ENCODE results near the gene SPC24. TPM values are rescaled to one million over a fixed set of nuclear protein-coding genes. Genes with fewer than 3 reads are reported as not detected.

The SPC24 gene
- total RNA-seq, 1 experiment from 2014 or later, result 44.8 TPM

GRCh38 chr19:11192957-11193939 is 37.7 kb upstream of the SPC24 start:
- no peak overlapping the region for H3K4me3 Mint-ChIP-seq (ENCODE audit: unreplicated experiment)
- H3K9me3 ChIP-seq, result no peaks in the 10 kb centered on the region
- no peaks in the 10 kb centered on the region for H3K27me3 Mint-ChIP-seq (ENCODE audit: insufficient read depth, unreplicated experiment)
- no peaks in the 10 kb centered on the region for H3K36me3 ChIP-seq (ENCODE audit: control insufficient read depth, insufficient read depth, low read length)
- DNase-seq, result no peak
- no peaks in the 10 kb centered on the region for H3K9me3 Mint-ChIP-seq (ENCODE audit: unreplicated experiment)
- intact Hi-C loops (cut with micrococcal nuclease; ENCODE audit: unreplicated experiment), result no loop called here
- peaks cover 23% of the 10 kb centered on the region for H3K36me3 Mint-ChIP-seq (ENCODE audit: insufficient read depth, unreplicated experiment)
- no peak for TF ChIP-seq CTCF (IDR thresholded peaks at IDR 0.05; ENCODE audit: insufficient read depth in 1 of 2, low read depth in 1 of 2, low read length in 1 of 2, severe bottlenecking in 1 of 2, unreplicated experiment in 1 of 2)
- no peak overlapping the region for H3K27ac Mint-ChIP-seq (ENCODE audit: unreplicated experiment)
- H3K4me1 Mint-ChIP-seq (ENCODE audit: low read depth, unreplicated experiment), result no peaks in the 10 kb centered on the region
- H3K27me3 ChIP-seq (replicated peaks; ENCODE audit: control insufficient read depth, insufficient read depth, low read length), result no peaks in the 10 kb centered on the region
- no peak overlapping the region for H3K4me3 ChIP-seq (ENCODE audit: low read depth, low read length)
- ChIA-PET POLR2A (no interaction called here), CTCF (interaction anchor here (0.6 kb wide), 1 partner anchor 51 kb away, joined by 8 read pairs; no protein-coding TSS in a partner anchor)
- BruUV-seq (replicated peaks), result no TSS peak
- H3K4me1 ChIP-seq, result no peaks in the 10 kb centered on the region

GRCh38 chr19:11191934-11192333 is 36.4 kb upstream of the SPC24 start:
- H3K9me3 ChIP-seq, result no peaks in the 10 kb centered on the region
- CTCF ChIA-PET, result no interaction called here
- Mint-ChIP-seq H3K27me3 (ENCODE audit: insufficient read depth, unreplicated experiment) (no peaks in the 10 kb centered on the region), H3K4me1 (ENCODE audit: low read depth, unreplicated experiment) (no peaks in the 10 kb centered on the region), H3K9me3 (ENCODE audit: unreplicated experiment) (no peaks in the 10 kb centered on the region), H3K4me3 (ENCODE audit: unreplicated experiment) (no peak overlapping the region), H3K27ac (ENCODE audit: unreplicated experiment) (no peak overlapping the region), H3K36me3 (ENCODE audit: insufficient read depth, unreplicated experiment) (peaks cover 20% of the 10 kb centered on the region)
- intact Hi-C loops (cut with micrococcal nuclease; ENCODE audit: unreplicated experiment), result no loop called here
- DNase-seq, result no peak
- H3K36me3 ChIP-seq (ENCODE audit: control insufficient read depth, insufficient read depth, low read length), result no peaks in the 10 kb centered on the region
- H3K4me1 ChIP-seq, result no peaks in the 10 kb centered on the region
- no peak for TF ChIP-seq CTCF (IDR thresholded peaks at IDR 0.05; ENCODE audit: insufficient read depth in 1 of 2, low read depth in 1 of 2, low read length in 1 of 2, severe bottlenecking in 1 of 2, unreplicated experiment in 1 of 2)
- no peak overlapping the region for H3K4me3 ChIP-seq (ENCODE audit: low read depth, low read length)
- no peaks in the 10 kb centered on the region for H3K27me3 ChIP-seq (replicated peaks; ENCODE audit: control insufficient read depth, insufficient read depth, low read length)
- POLR2A ChIA-PET, result no interaction called here
- BruUV-seq (replicated peaks), result no TSS peak

GRCh38 chr19:11191273-11191755 is 35.7 kb upstream of the SPC24 start:
- H3K4me3 Mint-ChIP-seq (ENCODE audit: unreplicated experiment), result no peak overlapping the region

More at GRCh38 chr19:11191273-11191755, 35.7 kb upstream of the SPC24 start:
- H3K9me3 ChIP-seq, result no peaks in the 10 kb centered on the region
- Mint-ChIP-seq H3K27me3 (ENCODE audit: insufficient read depth, unreplicated experiment) (no peaks in the 10 kb centered on the region), H3K4me1 (ENCODE audit: low read depth, unreplicated experiment) (no peaks in the 10 kb centered on the region), H3K36me3 (ENCODE audit: insufficient read depth, unreplicated experiment) (peaks cover 20% of the 10 kb centered on the region), H3K27ac (ENCODE audit: unreplicated experiment) (no peak overlapping the region), H3K9me3 (ENCODE audit: unreplicated experiment) (no peaks in the 10 kb centered on the region)
- CTCF ChIA-PET, result no interaction called here
- H3K27me3 ChIP-seq (replicated peaks; ENCODE audit: control insufficient read depth, insufficient read depth, low read length), result no peaks in the 10 kb centered on the region
- no peaks in the 10 kb centered on the region for H3K36me3 ChIP-seq (ENCODE audit: control insufficient read depth, insufficient read depth, low read length)
- TF ChIP-seq CTCF (IDR thresholded peaks at IDR 0.05; ENCODE audit: insufficient read depth in 1 of 2, low read depth in 1 of 2, low read length in 1 of 2, severe bottlenecking in 1 of 2, unreplicated experiment in 1 of 2), result no peak
- POLR2A ChIA-PET, result no interaction called here
- intact Hi-C loops (cut with micrococcal nuclease; ENCODE audit: unreplicated experiment), result no loop called here
- no peaks in the 10 kb centered on the region for H3K4me1 ChIP-seq
- DNase-seq, result peak in 1 of 2 experiments; percentile 23
- no TSS peak for BruUV-seq (replicated peaks)
- no peak overlapping the region for H3K4me3 ChIP-seq (ENCODE audit: low read depth, low read length)
